Measurements from ENCODE around the gene HPCAL1. TPM values are rescaled to one million over a fixed set of nuclear protein-coding genes. Genes with fewer than 3 reads are reported as not detected.
"Not testable (repeated sequence)": the region's sequence is repeated elsewhere in the genome, so short reads cannot be mapped to it uniquely, and the experiment has no call there.

Gene HPCAL1
- total RNA-seq, 1 donor: 68.9 TPM

- DNase-seq (ENCODE audit: low read depth in 2 of 3, low spot score in 2 of 3): peak in 1 of 3 donors; percentile 50
Measured at GRCh38 chr2:10432311-10433181, 129.8 kb downstream of the HPCAL1 start.

- DNase-seq (ENCODE audit: low read depth in 2 of 3, low spot score in 2 of 3): no peak
Measured at GRCh38 chr2:10433264-10433946, 130.7 kb downstream of the HPCAL1 start.

- no peak for DNase-seq (ENCODE audit: low read depth in 2 of 3, low spot score in 2 of 3)
Measured at GRCh38 chr2:10433947-10434885, 131.5 kb downstream of the HPCAL1 start.

GRCh38 chr2:10434886-10435819 is 132.4 kb downstream of the HPCAL1 start:
- DNase-seq (ENCODE audit: low read depth in 2 of 3, low spot score in 2 of 3): peak; percentile 51 to 85 (median 80)

GRCh38 chr2:10435820-10436204 is 133.1 kb downstream of the HPCAL1 start:
- no peak for DNase-seq (ENCODE audit: low read depth in 2 of 3, low spot score in 2 of 3)

GRCh38 chr2:10436583-10437110 is 133.9 kb downstream of the HPCAL1 start:
- DNase-seq (ENCODE audit: low read depth in 2 of 3, low spot score in 2 of 3): no peak

- DNase-seq (ENCODE audit: low read depth in 2 of 3, low spot score in 2 of 3): no peak
Measured at GRCh38 chr2:10437806-10438205, 135.1 kb downstream of the HPCAL1 start.

- no peak for DNase-seq (ENCODE audit: low read depth in 2 of 3, low spot score in 2 of 3)
Measured at GRCh38 chr2:10438688-10439087, 136.0 kb downstream of the HPCAL1 start.

GRCh38 chr2:10439185-10439879 is 136.6 kb downstream of the HPCAL1 start:
- DNase-seq (ENCODE audit: low read depth in 2 of 3, low spot score in 2 of 3): no peak

- DNase-seq (ENCODE audit: low read depth in 2 of 3, low spot score in 2 of 3): no peak
Measured at GRCh38 chr2:10439971-10440370, 137.3 kb downstream of the HPCAL1 start.

GRCh38 chr2:10440736-10441135 is 138.0 kb downstream of the HPCAL1 start:
- no peak for DNase-seq (ENCODE audit: low read depth in 2 of 3, low spot score in 2 of 3)

GRCh38 chr2:10441948-10442347 is 139.2 kb downstream of the HPCAL1 start:
- no peak for DNase-seq (ENCODE audit: low read depth in 2 of 3, low spot score in 2 of 3)

- not testable (repeated sequence) for DNase-seq (ENCODE audit: low read depth in 2 of 3, low spot score in 2 of 3)
Measured at GRCh38 chr2:10442469-10443126, 139.9 kb downstream of the HPCAL1 start.

GRCh38 chr2:10444463-10444862 is 141.8 kb downstream of the HPCAL1 start:
- DNase-seq (ENCODE audit: low read depth in 2 of 3, low spot score in 2 of 3): no peak

GRCh38 chr2:10446631-10447030 is 143.9 kb downstream of the HPCAL1 start:
- no peak for DNase-seq (ENCODE audit: low read depth in 2 of 3, low spot score in 2 of 3)

- peak in 1 of 3 donors; percentile 61 for DNase-seq (ENCODE audit: low read depth in 2 of 3, low spot score in 2 of 3)
Measured at GRCh38 chr2:10447300-10447894, 144.7 kb downstream of the HPCAL1 start.

GRCh38 chr2:10447895-10448575 is 145.3 kb downstream of the HPCAL1 start, which contains the start of gene ODC1:
TSS of gene ODC1 (minus strand) at chr2:10448327. CDS start at chr2:10445032, 3,295 bp downstream.
- peak in 2 of 3 donors; percentile 93 for DNase-seq (ENCODE audit: low read depth in 2 of 3, low spot score in 2 of 3)

Data from hematopoietic multipotent progenitor cell (in vitro differentiated cells).